NCI-H146 treated with DMSO at 0.1 percent for 48 hours (cell line): ENCODE measurements around the gene AIFM2.

ENCODE experiments used
- DNase-seq: peaks from one replicate; lab custom pipeline; 2025; ENCODE audit not compliant: unreplicated experiment; lab: John Stamatoyannopoulos, UW

Gene AIFM2

DNA sequence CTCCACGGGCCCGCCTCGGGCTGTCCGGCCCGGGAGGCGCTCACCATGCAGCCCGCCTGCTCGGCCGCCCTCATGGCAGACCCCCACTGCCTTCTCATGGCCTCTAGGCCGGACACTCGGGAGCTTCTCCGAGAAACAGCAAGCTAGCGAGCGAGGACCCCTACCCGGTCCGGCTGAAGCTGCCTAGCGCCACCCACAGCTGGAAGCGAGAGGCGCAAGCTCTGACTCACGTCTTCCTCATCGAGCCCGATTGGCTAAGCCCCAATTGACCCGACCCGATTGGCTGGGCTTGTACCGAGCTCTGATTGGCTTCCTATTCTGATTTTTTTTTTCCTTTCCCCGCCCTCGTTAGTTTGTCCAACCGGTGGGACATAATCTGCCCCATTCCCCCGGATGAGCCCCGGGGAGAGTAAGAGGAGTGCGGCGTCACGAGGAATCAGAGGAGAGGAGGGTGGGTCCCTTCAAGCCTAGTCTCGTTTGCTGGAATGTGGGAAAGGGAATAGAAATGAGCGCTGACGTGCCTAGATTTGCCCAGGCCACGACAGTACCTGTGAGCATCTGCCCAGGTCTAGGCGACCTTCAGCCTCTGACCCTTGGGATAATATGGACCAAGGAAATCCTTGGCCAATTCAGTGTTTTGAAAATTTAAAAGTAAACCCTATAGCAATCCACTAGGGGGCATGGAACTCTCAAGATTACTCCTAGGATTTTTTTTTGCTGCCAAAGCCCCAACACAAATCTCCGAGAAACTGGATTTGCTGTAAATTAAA lies 14.0 kb upstream of the AIFM2 start, which contains the start of gene TYSND1:
Gene TYSND1 (minus strand): TSS at position 212 of the 770 bp plus-strand sequence. CDS start 114 bp downstream, at position 98.
- DNase-seq = peak; percentile 99

DNA sequence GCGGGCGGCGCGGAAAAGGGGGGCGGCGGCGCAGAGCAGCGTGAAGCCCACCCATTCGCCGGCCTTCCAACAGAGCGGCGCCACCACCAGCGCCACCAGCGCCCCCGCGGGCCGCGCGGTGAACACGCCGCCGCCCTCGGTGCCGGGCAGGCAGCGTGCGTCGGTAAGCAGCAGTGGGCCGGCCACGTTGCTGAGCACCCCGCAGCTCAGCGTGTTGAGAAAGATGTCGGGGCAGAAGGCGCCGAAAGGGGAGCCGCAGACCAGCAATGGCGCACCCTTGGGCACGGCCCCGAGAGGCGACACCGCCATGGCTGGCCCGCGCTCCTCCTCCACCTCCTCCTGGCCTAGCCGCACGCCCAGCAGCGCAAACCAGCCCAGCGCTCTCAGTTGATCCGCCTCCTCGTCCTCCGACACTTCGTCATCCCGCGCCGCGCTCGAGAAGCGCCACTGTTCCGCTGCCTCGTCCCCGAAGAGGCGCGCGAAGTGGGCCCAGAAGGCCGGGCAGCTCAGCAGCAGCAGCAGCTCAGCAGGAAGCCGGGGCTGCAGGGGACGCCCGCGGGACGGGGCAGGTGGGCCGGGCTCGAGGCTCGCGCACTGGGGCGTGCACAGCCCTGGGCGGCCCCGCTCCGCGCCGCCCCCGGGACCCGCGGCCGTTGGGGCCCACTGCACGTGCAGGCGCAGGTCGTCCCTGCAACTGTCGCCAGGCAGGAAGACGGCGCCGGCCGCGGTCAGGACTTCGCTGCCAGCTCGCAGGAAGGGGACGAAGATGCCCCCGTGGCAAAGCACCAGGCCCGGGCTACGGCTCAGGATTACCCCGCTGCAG lies 13.3 kb upstream of the AIFM2 start:
- peak; percentile 52 for DNase-seq

DNA sequence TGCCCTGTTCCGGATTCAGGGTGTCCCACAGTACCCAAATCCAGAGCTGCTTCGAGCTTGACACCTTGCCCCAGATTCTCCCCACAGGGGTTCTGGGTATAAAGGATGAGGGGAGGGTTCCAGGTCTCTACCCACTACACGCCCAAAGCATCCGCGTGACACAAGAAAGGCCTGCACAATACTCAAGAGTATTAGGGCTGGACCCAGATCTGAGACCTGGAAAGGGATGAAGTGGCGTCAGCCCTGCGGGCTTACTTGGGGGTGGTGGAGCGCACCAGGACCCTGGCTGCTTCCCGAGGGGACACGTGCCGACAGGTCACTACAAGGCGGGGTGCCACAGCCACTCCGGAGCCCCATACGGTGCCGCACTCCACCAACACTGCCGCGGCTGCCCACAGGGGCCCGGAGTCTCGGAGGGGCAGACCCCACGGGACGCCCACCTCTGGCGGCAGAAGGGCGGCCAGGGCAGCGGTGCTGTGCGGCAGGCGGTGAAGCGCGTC lies 12.6 kb upstream of the AIFM2 start:
- no peak for DNase-seq

DNA sequence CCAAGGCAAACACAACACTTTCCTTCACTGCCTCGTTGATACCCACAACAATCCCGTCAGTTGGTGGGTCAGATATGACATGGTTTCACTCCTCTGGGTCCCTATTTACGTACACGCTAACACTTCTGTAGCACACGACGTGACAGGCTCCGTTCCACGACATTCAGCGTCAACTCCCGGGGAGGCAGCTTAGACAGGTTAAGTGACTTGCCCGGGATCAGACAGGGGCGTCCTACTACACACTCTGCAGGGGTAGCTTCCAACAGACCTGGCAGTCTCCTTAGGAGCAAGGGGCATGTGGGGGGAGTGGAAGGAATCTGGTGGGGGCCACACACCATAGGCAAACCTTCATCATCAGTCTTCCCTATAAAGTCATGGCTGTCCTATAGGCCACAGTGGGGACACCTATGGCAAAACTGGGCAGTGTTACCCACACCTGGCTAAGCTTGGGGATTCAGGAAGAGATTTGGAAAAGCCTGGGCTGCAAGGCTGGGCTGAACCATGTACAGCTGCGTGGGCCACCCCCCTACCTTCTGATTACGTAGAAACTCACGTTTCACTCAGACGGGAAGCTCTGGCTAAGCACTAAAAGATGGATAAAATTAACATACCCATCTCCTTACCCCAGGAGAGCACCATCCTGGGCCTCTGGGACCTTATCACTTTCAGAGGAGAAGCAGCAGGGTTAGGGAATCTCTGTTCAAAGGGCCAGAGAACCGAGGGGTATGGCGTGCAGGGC lies 11.9 kb upstream of the AIFM2 start:
- no peak for DNase-seq

DNA sequence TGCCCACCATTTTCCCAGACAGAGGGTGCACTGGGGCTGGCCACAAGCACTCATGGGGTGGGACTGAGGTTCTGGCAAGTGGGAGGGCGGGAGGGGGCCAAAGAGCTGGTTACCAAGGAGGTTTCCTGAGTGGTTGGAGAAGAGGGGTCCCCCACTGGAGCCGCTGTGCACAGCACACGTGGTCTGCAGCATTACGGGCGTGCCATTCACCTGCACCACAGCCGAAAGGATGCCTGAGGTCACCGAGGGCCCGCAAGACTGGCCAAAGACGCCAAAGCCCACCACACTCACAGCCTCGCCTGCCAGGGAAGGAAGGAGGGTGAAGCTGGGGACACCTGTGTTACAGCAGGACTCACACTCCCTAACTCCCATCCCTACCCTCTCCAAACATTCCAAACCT lies 9.9 kb upstream of the AIFM2 start:
- no peak for DNase-seq

DNA sequence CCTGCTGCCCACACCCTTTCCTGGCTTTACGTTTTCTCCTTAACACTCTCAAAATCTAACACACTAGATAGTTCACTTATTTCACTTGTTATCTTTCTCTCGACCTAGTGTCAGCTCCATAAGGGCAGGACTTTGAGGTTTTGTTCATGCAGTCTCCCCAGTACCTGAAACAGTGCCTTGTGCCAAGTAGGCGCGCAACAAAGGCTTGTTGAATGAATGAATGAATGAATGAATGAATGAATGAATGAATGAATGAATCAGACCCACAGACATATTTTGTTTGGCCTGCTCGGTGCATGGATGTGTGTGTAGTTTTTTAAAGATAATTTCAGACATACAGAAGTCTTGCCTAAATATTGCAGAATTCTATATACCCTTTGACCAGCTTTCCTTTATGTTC lies 7.7 kb upstream of the AIFM2 start:
- no peak for DNase-seq

DNA sequence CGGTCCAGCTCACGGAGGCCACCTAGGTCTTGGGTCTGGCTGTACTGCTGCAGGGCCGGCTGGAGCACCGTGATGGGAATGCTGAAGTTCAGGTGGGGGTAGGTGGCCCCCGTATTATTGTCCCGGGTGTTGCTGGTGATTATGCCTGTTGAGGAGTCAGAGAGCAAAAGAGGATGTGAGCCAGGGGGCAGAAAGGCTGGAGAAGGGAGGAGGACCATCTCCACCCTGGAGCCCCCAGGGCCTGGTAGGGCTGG lies 7.3 kb upstream of the AIFM2 start:
- DNase-seq = no peak

DNA sequence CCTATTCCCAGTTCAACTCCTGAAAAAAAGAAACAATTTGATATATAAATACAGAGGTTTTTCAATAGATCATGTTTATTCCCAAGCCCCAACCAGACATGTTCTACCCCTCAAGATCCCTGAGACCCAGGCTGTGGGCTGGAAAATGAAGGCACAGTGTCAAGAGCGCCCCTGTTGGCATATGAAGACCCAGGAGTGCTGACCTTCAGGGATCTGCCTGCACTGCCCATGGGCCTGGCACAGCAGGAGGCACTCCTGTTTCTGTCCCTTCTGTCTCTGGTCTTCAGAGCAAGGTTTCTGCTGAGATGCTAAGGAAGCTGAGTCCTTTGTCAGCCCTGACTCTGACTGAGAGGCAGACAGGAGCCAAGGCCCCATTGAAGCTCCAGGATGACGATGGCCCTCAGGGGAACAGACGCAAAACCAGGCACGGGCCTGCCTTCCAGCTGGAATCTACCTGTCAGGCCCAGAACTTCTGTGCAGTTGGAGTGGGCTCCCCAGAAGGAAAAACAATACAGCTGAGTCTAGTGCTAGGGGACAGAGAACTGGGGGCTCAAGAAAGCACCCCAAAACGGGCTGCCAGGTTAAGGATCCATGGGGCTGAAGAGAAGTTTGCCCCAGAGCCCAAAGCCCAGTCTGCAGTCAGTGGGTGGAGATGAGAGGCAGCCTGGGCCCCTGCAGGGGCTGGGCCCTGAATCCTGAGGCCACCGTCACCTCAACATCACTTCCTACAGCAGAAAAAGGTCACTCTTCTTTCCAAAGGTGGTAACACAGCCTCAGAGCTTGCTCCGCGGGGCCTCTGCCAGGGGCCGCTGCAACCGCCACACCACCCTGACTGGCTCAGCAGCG lies 6.7 kb upstream of the AIFM2 start:
- DNase-seq = no peak

DNA sequence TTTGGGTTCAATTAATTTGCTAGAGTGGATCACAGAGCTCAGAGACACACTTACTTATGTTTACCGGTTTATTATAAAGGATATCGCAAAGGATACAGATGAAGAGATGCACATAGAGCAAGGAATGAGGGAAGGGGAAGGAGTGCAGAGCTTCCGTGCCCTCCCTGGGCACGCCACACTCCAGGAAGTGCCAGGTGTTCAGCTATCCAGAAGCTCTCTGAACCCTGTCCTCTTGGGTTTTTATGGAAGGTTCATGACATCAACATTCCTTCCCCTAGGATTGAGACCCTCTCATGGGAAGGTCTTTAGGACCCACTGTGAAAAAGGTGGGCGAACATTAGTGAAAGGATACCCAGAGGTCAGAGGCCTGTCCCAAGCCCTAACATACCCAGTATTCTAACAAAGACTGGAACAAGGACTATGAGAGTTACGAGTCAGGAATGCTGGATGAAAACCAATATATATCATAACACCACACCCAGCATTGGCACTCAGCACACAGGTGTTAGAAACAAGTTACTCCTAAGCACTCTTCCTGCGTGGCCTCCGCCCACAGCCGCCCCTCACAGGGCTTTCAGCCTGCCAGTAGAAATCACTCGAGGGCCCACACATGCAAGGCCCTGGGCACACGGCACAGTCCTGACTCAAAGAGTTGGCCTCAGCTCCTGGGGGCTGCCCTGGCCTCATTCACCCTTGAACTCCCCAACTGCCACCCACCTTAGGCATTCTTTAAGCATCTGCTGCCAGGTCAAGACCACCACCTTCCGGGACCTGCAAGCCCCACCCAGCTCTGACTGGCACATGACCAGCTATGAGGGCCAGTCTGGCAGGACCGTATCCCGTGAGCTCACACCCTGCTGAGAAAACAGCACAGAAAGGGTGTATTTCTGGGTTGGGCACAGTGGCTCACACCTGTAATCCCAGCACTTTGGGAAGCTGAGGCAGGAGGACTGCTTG lies 5.6 kb upstream of the AIFM2 start:
- DNase-seq = no peak

DNA sequence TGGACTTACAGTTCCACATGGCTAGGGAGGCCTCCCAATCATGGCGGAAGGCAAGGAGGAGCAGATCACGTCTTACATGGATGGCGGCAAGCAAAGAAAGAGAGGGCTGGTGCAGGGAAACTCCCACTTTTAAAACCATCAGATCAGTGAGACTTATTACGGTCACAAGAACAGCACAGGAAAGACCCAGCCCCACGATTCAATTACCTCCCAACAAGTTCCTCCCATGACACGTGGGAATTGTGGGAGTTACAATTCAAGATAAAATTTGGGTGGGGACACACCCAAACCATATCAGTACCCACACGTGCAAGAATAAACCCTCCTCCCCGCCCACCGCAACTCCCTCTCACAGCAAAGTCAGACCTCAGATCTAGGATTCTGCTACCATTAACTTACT lies 4.5 kb upstream of the AIFM2 start:
- DNase-seq = no peak

DNA sequence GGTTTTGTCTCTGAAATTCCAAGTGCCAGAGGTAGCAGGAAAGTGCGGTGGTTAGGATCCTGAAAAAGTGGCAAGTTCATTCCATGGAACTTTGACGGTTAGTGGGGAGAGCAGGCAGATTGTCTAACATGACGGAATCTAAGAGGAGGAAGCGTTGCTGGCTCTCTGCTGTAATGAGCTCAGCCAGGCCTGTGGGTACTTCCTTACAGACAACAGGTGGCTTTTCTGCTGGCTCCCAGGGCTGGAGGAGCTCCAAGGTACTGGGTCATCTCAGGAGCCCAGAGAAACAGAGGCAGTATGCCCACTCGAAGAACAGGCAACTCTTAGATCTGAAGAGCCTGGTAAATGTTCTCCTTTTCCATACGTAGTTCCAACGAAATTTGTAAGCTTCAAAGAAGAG lies 3.1 kb upstream of the AIFM2 start:
- DNase-seq = no peak

DNA sequence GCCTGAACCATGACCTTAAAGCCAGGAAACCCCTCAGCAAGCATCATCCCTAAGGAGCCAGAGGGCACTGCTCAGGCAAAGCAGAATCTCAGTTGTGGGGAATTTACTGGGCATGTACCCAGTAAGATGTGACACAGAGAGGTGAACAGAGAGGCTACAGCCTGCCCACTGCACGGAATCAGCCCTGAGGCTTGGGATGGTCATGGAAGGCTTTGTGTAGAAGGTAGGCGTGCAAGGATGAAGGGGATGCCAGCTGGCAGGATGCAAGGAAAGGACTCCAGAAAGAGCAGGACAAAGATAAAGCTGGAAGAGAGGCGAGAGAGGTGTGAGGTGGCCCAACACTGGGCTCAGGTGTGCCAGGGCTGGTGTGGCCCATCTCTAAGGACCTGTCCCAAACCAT lies 2.4 kb upstream of the AIFM2 start:
- DNase-seq = no peak

DNA sequence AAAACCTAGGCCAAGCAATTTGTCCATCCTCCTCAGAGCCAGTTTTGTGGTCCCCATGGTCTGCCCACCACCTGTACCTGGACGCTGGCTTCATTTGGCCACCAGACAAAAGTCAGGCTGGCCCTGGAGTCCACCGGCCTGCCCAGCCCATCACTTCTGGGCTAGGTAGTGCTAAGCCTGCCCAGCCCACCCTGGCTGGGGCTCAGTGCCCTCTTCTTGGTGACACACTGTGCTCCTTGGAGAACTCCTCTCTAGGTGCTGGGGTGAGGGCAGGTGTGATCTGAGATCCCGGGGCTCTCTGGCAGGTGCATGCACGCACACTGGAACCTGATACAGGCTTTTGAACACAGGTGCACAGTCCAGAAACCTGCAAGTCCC lies 1.1 kb downstream of the AIFM2 start:
- no peak for DNase-seq

DNA sequence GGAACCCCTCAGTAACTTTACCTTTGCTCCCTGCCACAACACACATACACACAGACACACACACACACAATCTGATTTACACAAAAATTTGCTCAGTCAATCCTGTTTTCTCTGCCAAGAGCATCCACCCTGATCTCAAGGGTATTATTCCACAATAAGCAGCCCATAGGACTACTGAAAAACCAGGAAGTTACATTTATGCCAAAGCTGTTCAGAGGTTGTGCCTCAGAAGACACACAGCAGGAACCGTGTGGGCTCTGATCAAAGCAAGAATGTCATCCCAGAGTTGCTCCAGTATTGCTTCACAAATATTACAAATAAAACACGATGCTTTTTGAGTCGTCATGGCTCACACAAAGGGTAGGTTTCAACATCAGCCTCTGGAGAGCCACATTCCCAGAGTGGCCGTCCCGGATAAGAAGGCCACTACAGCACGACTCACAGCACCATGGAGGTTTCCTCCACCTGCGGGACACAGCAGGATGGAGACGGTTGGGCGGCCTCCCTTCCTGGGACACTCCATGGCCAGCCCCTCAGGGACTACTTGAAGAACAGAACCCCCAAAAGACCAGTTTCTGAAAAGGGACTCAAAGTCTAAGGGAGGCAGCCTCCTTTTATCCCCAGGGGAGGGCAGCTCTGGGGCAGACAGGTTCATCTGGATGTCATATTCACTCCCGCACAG lies 1.6 kb downstream of the AIFM2 start:
- DNase-seq = no peak

DNA sequence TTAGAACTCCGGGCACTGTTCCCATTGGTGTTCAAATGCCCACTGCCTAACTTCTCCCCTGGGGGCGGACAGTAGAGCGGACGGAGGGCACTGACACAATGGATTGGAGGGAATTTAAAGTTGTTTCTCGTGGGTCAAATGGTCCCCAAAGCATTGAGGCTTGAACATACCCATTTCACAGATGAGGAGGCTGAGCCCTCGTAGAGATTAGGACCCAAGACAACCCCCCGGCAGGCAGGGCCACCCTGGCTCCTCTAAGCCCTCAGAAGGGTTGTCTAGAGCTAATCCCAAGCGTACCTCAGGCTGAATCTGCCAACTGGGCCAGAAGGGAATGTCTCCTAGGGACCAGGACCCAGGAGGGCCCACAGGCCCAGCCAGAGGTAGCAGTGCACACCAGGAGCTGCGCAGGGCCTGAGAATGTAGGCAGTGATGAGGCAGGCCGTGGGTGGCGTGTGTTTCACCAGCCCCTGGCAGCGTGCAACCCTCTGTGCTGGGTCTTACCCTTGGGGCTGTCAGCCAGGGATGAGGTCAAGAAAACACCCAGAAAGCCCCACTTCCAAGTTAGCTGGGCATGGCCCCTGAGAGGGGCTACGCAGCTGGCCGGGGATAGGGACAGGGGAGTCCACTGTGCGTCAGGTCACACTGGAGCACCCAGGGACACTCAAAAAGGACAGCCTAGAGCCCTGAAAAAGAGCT lies 5.8 kb downstream of the AIFM2 start:
- no peak for DNase-seq

DNA sequence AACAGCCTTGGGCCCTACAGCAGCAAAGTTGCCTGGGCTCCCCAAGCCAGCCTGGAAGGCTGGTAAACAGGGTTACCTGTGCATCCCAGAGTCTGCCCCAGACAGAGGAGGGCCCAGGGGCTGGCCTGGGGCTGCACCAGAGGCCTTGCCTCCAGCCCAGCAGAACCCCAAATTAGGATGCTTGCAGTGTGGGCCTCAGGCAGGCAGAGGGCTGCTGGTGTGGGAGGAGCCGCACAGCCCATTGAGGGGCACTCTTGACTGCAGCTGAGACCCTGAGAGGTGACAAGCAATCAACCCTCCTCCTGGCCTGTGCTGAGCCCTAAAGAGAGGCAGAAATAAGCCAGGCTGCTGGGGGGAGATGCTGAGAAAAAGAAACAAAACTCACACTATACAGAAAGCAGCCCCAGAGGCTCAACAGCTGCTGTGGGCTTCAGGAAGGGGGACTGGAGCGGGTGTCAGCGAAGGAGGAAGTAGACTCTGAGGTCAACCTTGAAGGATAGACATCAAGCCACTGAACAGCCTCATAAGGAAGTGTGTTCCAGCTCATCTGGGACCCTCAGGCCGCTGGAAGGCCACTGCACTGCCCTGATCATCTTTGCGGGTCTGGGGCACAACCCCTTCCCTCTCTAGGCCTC lies 6.6 kb downstream of the AIFM2 start:
- no peak for DNase-seq

DNA sequence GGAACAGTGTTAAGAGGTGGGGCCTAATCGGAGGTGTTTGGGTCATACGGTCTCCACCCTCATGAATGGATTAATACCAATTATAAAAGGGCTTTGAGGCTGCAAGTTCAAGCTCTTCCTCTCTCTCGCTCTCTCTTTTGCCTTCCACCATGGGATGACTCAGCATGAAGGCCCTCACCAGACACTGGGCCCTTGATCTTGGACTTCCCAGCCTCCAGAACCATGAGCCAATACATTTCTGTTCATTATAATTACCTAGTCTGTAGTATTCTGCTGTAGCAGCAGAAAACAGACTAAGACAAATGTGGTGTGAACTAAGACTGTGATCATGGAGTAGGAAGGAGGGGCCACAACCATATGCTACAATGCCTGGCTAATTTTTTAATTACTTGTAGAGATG lies 7.7 kb downstream of the AIFM2 start:
- no peak for DNase-seq

DNA sequence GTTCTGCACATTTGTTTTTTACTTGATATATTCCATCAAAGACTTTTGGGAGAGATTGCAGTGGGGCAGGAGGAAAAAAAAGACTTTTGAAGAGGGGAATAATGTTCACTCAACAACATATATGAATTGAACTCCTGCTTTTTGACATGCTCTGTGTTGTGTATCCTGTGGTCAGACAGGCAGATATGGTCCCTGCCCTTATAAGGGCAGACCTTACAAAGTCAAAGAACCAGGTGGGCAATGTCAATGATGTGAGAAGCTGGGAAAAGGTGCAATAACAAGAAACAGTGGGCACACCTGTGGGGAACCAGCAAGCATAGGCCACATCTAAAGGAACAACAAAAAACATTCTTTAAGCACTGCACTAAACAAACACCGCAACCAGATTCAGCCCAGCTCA lies 8.2 kb downstream of the AIFM2 start:
- no peak for DNase-seq
